Measurements from ENCODE around the gene BSG. TPM values are rescaled to one million over a fixed set of nuclear protein-coding genes. Genes with fewer than 3 reads are reported as not detected.

The BSG gene
- total RNA-seq, 1 donor from 2014 or later: 353 TPM

GRCh38 chr19:547836-548720, 24.3 kb upstream of the BSG start:
- no peaks in the 10 kb centered on the region for H3K9me3 Mint-ChIP-seq (ENCODE audit: unreplicated experiment)
- no peak overlapping the region for H3K4me3 Mint-ChIP-seq (ENCODE audit: unreplicated experiment)
- no peak for DNase-seq (ENCODE audit: low spot score)
- no peaks in the 10 kb centered on the region for H3K27me3 Mint-ChIP-seq (ENCODE audit: unreplicated experiment)
- no peak for TF ChIP-seq CTCF (IDR thresholded peaks at IDR 0.05; ENCODE audit: unreplicated experiment)
- H3K36me3 Mint-ChIP-seq (ENCODE audit: low read depth, unreplicated experiment): no peaks in the 10 kb centered on the region
- no peaks in the 10 kb centered on the region for H3K4me1 Mint-ChIP-seq (ENCODE audit: unreplicated experiment)
- H3K27ac Mint-ChIP-seq (ENCODE audit: unreplicated experiment): no peak overlapping the region

- no peak for DNase-seq (ENCODE audit: low spot score)
- TF ChIP-seq CTCF (IDR thresholded peaks at IDR 0.05; ENCODE audit: unreplicated experiment): no peak
- H3K27ac Mint-ChIP-seq (ENCODE audit: unreplicated experiment): no peak overlapping the region
- no peaks in the 10 kb centered on the region for H3K9me3 Mint-ChIP-seq (ENCODE audit: unreplicated experiment)
- H3K4me1 Mint-ChIP-seq (ENCODE audit: unreplicated experiment): no peaks in the 10 kb centered on the region
- H3K27me3 Mint-ChIP-seq (ENCODE audit: unreplicated experiment): no peaks in the 10 kb centered on the region
- no peak overlapping the region for H3K4me3 Mint-ChIP-seq (ENCODE audit: unreplicated experiment)
- H3K36me3 Mint-ChIP-seq (ENCODE audit: low read depth, unreplicated experiment): no peaks in the 10 kb centered on the region
These were observed 23.2 kb upstream of the BSG start for GRCh38 chr19:548886-549830.

- Mint-ChIP-seq H3K4me1 (ENCODE audit: unreplicated experiment) (no peaks in the 10 kb centered on the region), H3K9me3 (ENCODE audit: unreplicated experiment) (no peaks in the 10 kb centered on the region), H3K27ac (ENCODE audit: unreplicated experiment) (no peak overlapping the region), H3K36me3 (ENCODE audit: low read depth, unreplicated experiment) (peaks cover 3% of the 10 kb centered on the region), H3K27me3 (ENCODE audit: unreplicated experiment) (peaks cover 5% of the 10 kb centered on the region), H3K4me3 (ENCODE audit: unreplicated experiment) (no peak overlapping the region)
- TF ChIP-seq CTCF (IDR thresholded peaks at IDR 0.05; ENCODE audit: unreplicated experiment): no peak
- DNase-seq (ENCODE audit: low spot score): no peak
These were observed 17.6 kb upstream of the BSG start for GRCh38 chr19:554817-555216.

- H3K27ac Mint-ChIP-seq (ENCODE audit: unreplicated experiment): no peak overlapping the region
- no peak overlapping the region for H3K4me3 Mint-ChIP-seq (ENCODE audit: unreplicated experiment)
- no peaks in the 10 kb centered on the region for H3K9me3 Mint-ChIP-seq (ENCODE audit: unreplicated experiment)
- peaks cover 5% of the 10 kb centered on the region for H3K27me3 Mint-ChIP-seq (ENCODE audit: unreplicated experiment)
- no peak for TF ChIP-seq CTCF (IDR thresholded peaks at IDR 0.05; ENCODE audit: unreplicated experiment)
- no peaks in the 10 kb centered on the region for H3K4me1 Mint-ChIP-seq (ENCODE audit: unreplicated experiment)
- no peak for DNase-seq (ENCODE audit: low spot score)
- peaks cover 3% of the 10 kb centered on the region for H3K36me3 Mint-ChIP-seq (ENCODE audit: low read depth, unreplicated experiment)
These were observed 17.0 kb upstream of the BSG start for GRCh38 chr19:555474-555808.
